ENCODE measurements around the gene KRTAP12-3. TPM values are rescaled to one million over a fixed set of nuclear protein-coding genes. Genes with fewer than 3 reads are reported as not detected.
"Not testable (repeated sequence)": the region's sequence is repeated elsewhere in the genome, so short reads cannot be mapped to it uniquely, and the experiment has no call there.

Gene KRTAP12-3
- total RNA-seq, 1 donor from 2014 or later, result not detected

GRCh38 chr21:44650973-44651675 lies 6.6 kb upstream of the KRTAP12-3 start:
- no peak for DNase-seq

DNA sequence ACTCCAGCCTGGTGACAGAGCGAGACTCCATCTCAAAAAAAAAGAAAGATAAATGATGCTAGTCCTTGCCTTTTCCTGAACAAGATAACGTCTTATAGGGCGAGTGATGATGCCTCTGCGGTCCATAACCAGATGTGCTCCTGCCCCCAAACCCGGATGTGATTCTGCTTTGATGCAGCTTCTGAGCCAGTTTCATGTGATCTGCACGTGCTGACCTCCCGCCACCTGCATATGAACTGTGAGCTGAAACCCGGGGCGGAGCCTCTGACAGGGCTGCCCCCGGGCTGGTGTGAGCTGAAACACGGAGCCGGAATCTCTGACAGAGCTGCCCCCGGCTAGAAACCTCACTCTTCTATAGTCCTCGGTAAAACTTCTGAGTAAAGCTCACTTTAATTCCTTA lies 4.6 kb upstream of the KRTAP12-3 start:
- no peak for DNase-seq

GRCh38 chr21:44653656-44654575 lies 3.8 kb upstream of the KRTAP12-3 start:
- no peak for DNase-seq

- no peak for DNase-seq
These were observed 3.1 kb upstream of the KRTAP12-3 start, which contains the start of gene KRTAP12-4 for GRCh38 chr21:44654576-44655175. Gene KRTAP12-4 (minus strand): TSS chr21:44654659. CDS start chr21:44654614, 45 bp downstream.

DNA sequence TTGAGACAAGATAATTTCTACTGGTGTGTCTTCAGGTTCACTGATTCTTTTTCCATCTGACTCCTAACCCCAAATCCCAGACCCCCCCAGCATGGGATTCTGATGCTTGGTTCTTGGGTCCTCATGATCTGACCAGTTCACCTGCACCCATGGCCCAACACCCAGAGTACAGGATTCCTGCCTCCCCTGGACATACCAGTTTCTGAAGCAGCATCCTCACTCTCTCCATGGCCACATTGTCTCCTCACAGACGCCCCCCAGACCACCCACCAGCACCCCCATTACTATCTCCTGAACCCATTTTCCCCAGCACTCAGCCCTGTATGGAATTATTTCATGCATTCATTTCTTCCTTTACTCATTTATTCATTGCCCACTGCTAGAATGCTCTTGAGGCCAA lies 864 bp upstream of the KRTAP12-3 start:
- DNase-seq, result no peak

- DNase-seq, result no peak
These were observed 794 bp downstream of the KRTAP12-3 start for GRCh38 chr21:44658541-44658910.

DNA sequence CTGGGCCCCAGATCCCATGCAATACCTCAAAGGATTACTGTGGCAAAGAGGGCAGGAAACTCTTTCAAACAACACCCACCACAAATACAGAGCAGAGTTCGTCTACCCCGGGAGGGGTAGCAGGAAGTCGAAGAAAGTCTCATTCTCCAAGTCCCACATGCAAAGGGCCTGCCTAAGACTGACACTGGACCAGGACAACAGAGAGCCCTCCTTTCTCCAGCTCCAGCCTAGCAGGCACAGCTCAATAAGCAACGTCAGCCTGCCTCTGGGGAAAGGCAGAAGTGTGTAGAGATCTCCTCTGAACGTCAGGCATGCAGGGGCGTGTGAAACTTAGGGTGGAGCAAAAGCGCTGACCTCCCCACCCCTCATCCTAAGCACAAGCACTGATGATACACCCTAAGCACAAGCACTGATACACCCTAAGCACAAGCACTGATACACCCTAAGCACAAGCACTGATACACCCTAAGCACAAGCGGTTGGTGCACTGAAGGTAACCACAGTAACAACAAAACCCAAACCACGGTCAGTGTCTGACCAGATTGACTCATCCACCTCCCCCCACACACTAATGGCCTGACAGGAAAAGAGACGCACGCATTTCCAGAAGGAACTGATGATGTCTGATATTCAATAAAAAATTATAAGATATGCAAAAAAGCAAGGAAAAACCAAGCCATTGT lies 1.3 kb downstream of the KRTAP12-3 start:
- DNase-seq, result no peak

- DNase-seq, result not testable (repeated sequence)
These were observed 3.8 kb downstream of the KRTAP12-3 start for GRCh38 chr21:44661567-44661966.

DNA sequence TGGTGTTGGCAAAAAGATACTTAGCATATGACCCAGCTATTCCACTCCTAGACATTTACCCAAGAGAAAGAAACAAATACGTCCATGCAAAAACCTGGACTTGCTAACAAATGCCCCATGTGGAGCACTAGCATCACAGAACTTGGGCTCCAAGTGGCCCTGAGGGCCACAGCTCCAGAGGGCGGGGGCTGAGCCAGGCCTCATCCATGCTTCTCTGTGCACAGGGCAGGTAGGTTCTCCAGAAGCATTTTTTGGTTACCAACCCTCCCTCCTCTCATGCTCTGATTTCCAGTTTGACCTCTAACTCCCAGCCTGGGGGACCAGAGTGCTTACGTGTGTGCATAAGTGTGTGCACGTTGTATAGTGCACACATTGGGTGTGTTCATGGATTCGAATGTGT lies 7.0 kb downstream of the KRTAP12-3 start:
- DNase-seq, result no peak

GRCh38 chr21:44666401-44667320 lies 8.9 kb downstream of the KRTAP12-3 start, which contains the start of gene KRTAP12-2:
Gene KRTAP12-2 (minus strand): TSS chr21:44666927. CDS start chr21:44666886, 41 bp downstream.
- DNase-seq, result peak; percentile 53

GRCh38 chr21:44667612-44668011 lies 9.9 kb downstream of the KRTAP12-3 start:
- DNase-seq, result no peak

DNA sequence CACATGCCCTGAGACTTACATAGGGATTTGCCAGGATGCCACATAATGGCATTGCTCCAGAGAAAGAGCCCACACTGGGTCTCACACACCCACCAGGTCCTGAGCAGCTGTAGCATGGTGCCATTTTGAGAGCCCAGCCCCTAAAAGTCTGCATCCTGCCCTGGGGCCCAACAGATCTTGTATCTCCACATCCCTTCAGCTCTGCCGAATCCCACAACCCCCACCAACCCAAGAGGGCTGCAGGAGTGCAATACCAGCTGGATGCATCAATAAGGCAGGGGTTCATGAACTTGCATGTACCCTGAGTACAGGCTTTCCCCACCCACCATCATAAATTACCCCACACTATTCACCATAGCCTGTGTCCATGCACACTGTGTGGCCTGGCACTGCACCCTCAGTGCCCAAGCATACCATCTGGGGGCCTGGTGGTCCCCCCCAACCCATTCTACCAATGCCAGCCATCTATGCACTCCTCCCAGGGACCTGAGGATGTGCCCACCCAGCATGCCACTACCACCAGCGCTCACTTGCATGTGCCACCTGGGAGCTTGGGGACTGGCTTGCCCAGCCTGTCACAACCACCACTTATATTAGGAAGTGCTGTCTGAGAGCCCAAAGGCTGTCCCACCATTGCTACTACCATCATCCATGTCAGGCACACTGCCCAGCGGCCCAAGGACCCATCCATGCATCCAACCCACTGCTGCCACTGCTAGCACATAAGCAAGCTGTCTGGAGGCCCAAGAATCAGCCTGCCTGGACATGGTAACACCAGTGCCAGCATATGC lies 13.1 kb downstream of the KRTAP12-3 start:
- DNase-seq, result no peak

DNA sequence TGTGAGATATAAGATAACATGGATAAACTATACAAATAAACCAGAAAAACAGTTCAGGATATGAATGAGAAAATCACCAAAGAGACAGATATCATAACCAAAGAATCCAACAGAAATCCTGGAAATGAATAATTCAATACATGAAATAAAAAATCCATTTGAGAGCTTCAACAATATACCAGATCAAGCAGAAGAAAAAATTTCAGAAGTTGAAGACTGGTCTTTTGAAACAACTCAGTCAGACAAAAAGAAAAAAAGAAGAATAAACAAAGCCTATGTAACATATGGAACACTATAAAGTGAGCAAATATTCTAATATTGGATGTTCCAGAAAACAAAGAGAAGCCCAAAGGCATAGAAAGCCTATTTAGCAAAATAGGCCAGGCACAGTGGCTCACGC lies 14.2 kb downstream of the KRTAP12-3 start:
- no peak for DNase-seq

- no peak for DNase-seq
These were observed 20.1 kb downstream of the KRTAP12-3 start for GRCh38 chr21:44677881-44678280.

- no peak for DNase-seq
These were observed 23.4 kb downstream of the KRTAP12-3 start for GRCh38 chr21:44681152-44681551.

- peak; percentile 15 for DNase-seq
These were observed 24.3 kb downstream of the KRTAP12-3 start, which contains the start of gene KRTAP12-1 for GRCh38 chr21:44681861-44682579. Gene KRTAP12-1 (minus strand): TSS chr21:44682163. CDS start chr21:44682123, 40 bp downstream.

DNA sequence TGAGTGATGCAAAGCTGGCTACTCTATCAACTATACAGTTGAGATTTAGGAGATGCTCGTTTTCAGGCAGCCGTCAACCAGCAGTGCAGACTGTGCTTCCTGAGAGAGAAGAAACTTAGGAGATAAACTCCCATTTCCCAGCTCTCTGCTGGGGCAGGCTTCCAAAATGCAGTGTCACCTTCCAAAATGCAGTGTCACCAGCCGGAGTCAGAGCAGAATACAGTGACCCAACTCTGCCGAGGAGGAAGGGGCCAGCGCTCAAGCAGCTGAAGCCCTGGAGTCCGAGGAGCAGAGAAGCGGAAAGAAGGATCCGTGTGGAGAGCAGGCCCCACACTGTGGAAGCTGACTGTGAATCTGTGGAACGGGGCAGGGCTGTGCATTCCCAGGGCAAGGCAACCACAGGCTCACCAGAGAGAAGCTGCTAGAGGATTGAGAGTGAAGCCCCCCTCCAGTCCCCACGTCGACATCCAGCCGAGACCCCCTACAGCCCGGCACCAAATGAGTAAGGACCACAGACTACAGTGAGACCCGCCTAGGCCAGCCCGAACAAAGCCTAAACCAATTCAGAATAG lies 24.9 kb downstream of the KRTAP12-3 start:
- DNase-seq, result no peak

- no peak for DNase-seq
These were observed 26.3 kb downstream of the KRTAP12-3 start for GRCh38 chr21:44684077-44684476.

DNA sequence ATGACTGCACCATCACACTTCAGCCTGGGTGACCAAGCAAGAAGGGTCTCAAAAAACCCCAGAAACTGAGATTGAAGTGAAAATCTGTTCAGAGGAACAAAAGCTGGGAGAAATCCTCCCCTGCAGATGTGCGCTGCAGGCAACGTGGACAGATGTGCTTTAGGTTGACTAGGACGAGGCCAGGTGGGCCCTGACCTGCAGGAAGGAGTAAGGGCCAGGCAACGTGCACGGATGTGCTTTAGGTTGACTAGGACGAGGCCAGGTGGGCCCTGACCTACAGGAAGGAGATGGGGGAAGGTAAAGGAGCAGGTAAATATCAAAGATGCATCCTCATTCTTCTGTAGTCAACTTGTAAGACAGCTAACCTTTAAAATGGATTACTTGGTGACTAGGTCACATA lies 26.8 kb downstream of the KRTAP12-3 start:
- no peak for DNase-seq
